AG20443 (cell line): ENCODE measurements around the gene PPL.
"Not testable (repeated sequence)": the region's sequence is repeated elsewhere in the genome, so short reads cannot be mapped to it uniquely, and the experiment has no call there.

ENCODE experiments used
- DNase-seq: peaks from one replicate; pipeline ENCODE4 v3.0.0; 2012; ENCODE audit warnings: low spot score, mixed read lengths

Gene PPL

GRCh38 chr16:4909825-4910224 is 27.1 kb downstream of the PPL start:
- no peak for DNase-seq

GRCh38 chr16:4908854-4909401 is 28.0 kb downstream of the PPL start:
- no peak for DNase-seq

- DNase-seq: no peak
Measured at GRCh38 chr16:4904942-4905615, 31.9 kb downstream of the PPL start.

GRCh38 chr16:4904108-4904941 is 32.6 kb downstream of the PPL start:
- no peak for DNase-seq

- no peak for DNase-seq
Measured at GRCh38 chr16:4902038-4902437, 34.9 kb downstream of the PPL start.

GRCh38 chr16:4900750-4901149 is 36.2 kb downstream of the PPL start:
- DNase-seq: no peak

GRCh38 chr16:4900036-4900435 is 36.9 kb downstream of the PPL start:
- DNase-seq: no peak

- no peak for DNase-seq
Measured at GRCh38 chr16:4899474-4899846, 37.5 kb downstream of the PPL start.

- DNase-seq: no peak
Measured at GRCh38 chr16:4898811-4899473, 38.0 kb downstream of the PPL start.

- no peak for DNase-seq
Measured at GRCh38 chr16:4897328-4897727, 39.6 kb downstream of the PPL start.

GRCh38 chr16:4896761-4897160 is 40.2 kb downstream of the PPL start:
- not testable (repeated sequence) for DNase-seq

GRCh38 chr16:4895366-4895765 is 41.6 kb downstream of the PPL start:
- DNase-seq: no peak

- DNase-seq: no peak
Measured at GRCh38 chr16:4894276-4895150, 42.4 kb downstream of the PPL start.

- DNase-seq: no peak
Measured at GRCh38 chr16:4893103-4893862, 43.7 kb downstream of the PPL start.

GRCh38 chr16:4892361-4893102 is 44.4 kb downstream of the PPL start:
- no peak for DNase-seq

- no peak for DNase-seq
Measured at GRCh38 chr16:4891886-4892216, 45.1 kb downstream of the PPL start.

GRCh38 chr16:4891097-4891885 is 45.7 kb downstream of the PPL start:
- no peak for DNase-seq

GRCh38 chr16:4890686-4891085 is 46.3 kb downstream of the PPL start:
- DNase-seq: no peak

GRCh38 chr16:4890026-4890425 is 46.9 kb downstream of the PPL start:
- no peak for DNase-seq
